HepG2 (cell line): Measurements from ENCODE around the gene PAX4. TPM values are rescaled to one million over a fixed set of nuclear protein-coding genes. Genes with fewer than 3 reads are reported as not detected.

ENCODE experiments used
- BCL6 ChIP-seq: IDR thresholded peaks from 2 replicates; pipeline ENCODE4 v1.6.1; 2016; ENCODE audit warnings: missing genetic modification reagents, missing compliant biosample characterization
- EP300 ChIP-seq, 3 experiments: sonication (generic) in 1 of 3; formaldehyde crosslinking in 1 of 3; IDR thresholded peaks; 2 replicates each; pipeline versions ENCODE4 v1.5.1 to v1.6.1; 2011 to 2020; ENCODE audit warnings: low read depth in 2 of 3, low read length in 2 of 3, borderline replicate concordance in 1 of 3, improper control_type of control experiment in 1 of 3, mild to moderate bottlenecking in 1 of 3, missing genetic modification reagents in 1 of 3, moderate library complexity in 1 of 3
- HDAC2 ChIP-seq: sonication (generic); formaldehyde crosslinking; IDR thresholded peaks from 2 replicates; pipeline ENCODE4 v1.4.0; 2020; ENCODE audit warnings: missing genetic modification reagents
- HOXD1 ChIP-seq: sonication (generic); formaldehyde crosslinking; IDR thresholded peaks from 2 replicates; pipeline ENCODE4 v1.5.0; 2020; ENCODE audit warnings: missing genetic modification reagents
- MED1 ChIP-seq: sonication (generic); formaldehyde crosslinking; IDR thresholded peaks from 2 replicates; pipeline ENCODE4 v1.4.0; 2020; ENCODE audit warnings: missing genetic modification reagents
- NR2F6 ChIP-seq, 2 experiments: IDR thresholded peaks; 2 replicates each; pipeline ENCODE4 v1.6.1; 2016; ENCODE audit warnings: antibody characterized with exemption in 1 of 2, mild to moderate bottlenecking in 1 of 2
- RAD21 ChIP-seq: fragments of 450-650 bp; formaldehyde crosslinking; IDR thresholded peaks from 2 replicates; pipeline ENCODE4 v1.5.0; 2020; ENCODE audit warnings: mild to moderate bottlenecking
- SALL1 ChIP-seq: sonication (generic); formaldehyde crosslinking; IDR thresholded peaks from 2 replicates; pipeline ENCODE4 v1.8.0; 2022; ENCODE audit warnings: mild to moderate bottlenecking, missing genetic modification reagents
- SP5 ChIP-seq: IDR thresholded peaks from 2 replicates; pipeline ENCODE4 v1.6.1; 2016; ENCODE audit warnings: low read depth, borderline replicate concordance
- TEAD3 ChIP-seq: optimal IDR thresholded peaks from 2 replicates; pipeline ENCODE3; 2016; ENCODE audit warnings: borderline replicate concordance
- ZBTB38 ChIP-seq: sonication (generic); formaldehyde crosslinking; IDR thresholded peaks from 2 replicates; pipeline ENCODE4 v1.5.1; 2020; ENCODE audit warnings: mild to moderate bottlenecking, missing genetic modification reagents
- ZMYM3 ChIP-seq: sonication (generic); formaldehyde crosslinking; IDR thresholded peaks from 2 replicates; pipeline ENCODE4 v1.5.1; 2020; ENCODE audit warnings: mild to moderate bottlenecking, missing genetic modification reagents
- ZNF329 ChIP-seq: sonication (generic); formaldehyde crosslinking; IDR thresholded peaks from 2 replicates; pipeline ENCODE4 v1.9.0; 2021; ENCODE audit warnings: low read depth, mild to moderate bottlenecking, missing genetic modification reagents
- ZNF577 ChIP-seq: sonication (generic); formaldehyde crosslinking; IDR thresholded peaks from 2 replicates; pipeline ENCODE4 v1.4.0; 2020; ENCODE audit warnings: mild to moderate bottlenecking, low read depth, missing genetic modification reagents, borderline replicate concordance
- ZNF652 ChIP-seq: IDR thresholded peaks from 2 replicates; pipeline ENCODE4 v1.6.1; 2016; ENCODE audit warnings: low read depth, borderline replicate concordance
- polyA plus RNA-seq, 8 experiments: library from polyadenylated mRNA; depleted of rRNA in 3 of 8; stranded (reverse) in 7 of 8; unstranded in 1 of 8; fragments of >200 nt; fragmentation: Illumina TruSeq in 4 of 8; extraction: Trizol in 4 of 8; gene quantifications; 2 replicates each; pipeline versions ENCODE4 v1.2.1 to v1.2.3, GENCODE V29; 2011 to 2016; ENCODE audit warnings: low read depth in 4 of 8, missing spikeins in 1 of 8, mixed read lengths in 1 of 8; ENCODE audit not compliant: insufficient read depth in 1 of 8
- total RNA-seq, 5 experiments: library from RNA; depleted of rRNA; stranded (reverse); fragments of >200 nt; fragmentation: Illumina TruSeq; extraction: Trizol; gene quantifications; 2 replicates each; pipeline ENCODE4 v1.2.3, GENCODE V29; 2016; ENCODE audit warnings: low read depth in 1 of 5
- TF ChIP-seq, protein P1 (sequence below): sonication (generic); formaldehyde crosslinking; conservative IDR thresholded peaks from 2 replicates; pipeline ENCODE4 v1.8.0; 2022; ENCODE audit warnings: mild to moderate bottlenecking, moderate library complexity, missing genetic modification reagents
- TF ChIP-seq, protein P2 (sequence below): sonication (generic); formaldehyde crosslinking; IDR thresholded peaks from 2 replicates; pipeline ENCODE4 v1.5.1; 2020; ENCODE audit warnings: mild to moderate bottlenecking, missing genetic modification reagents, moderate library complexity
- TF ChIP-seq, protein P3 (sequence below): sonication (generic); formaldehyde crosslinking; IDR thresholded peaks from 2 replicates; pipeline ENCODE4 v1.4.0; 2020; ENCODE audit warnings: missing genetic modification reagents
- TF ChIP-seq, protein P4 (sequence below): sonication (generic); formaldehyde crosslinking; IDR thresholded peaks from 2 replicates; pipeline ENCODE4 v1.4.0; 2020; ENCODE audit warnings: missing genetic modification reagents

PAX4 gene
- total and polyA plus RNA-seq, 2 of the 13 experiments (the other 11 are each of a cell fraction or from before 2014, with no cell fraction given): not detected

DNA sequence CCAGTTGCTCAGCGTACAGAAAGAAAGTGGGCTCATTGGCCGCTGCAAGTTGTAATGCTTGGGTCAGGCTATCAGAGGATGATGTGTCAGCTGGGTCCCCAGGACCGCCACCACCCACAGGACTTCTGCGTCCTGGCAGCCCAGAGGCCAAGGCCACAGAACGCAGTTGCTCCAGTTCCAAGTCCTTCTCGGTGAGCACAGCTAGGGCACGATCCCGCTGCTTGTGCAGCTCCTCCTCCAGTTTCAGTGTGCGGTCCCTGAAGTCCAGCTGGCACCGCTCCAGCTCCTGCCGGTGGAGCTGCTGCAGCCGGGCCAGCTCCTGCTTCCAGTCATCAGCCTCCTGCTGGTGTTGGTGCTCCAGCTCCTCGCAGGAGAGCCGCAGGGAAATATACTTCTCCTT, 35.6 kb downstream of the PAX4 start (continued):
- TF ChIP-seq, protein P1, sequence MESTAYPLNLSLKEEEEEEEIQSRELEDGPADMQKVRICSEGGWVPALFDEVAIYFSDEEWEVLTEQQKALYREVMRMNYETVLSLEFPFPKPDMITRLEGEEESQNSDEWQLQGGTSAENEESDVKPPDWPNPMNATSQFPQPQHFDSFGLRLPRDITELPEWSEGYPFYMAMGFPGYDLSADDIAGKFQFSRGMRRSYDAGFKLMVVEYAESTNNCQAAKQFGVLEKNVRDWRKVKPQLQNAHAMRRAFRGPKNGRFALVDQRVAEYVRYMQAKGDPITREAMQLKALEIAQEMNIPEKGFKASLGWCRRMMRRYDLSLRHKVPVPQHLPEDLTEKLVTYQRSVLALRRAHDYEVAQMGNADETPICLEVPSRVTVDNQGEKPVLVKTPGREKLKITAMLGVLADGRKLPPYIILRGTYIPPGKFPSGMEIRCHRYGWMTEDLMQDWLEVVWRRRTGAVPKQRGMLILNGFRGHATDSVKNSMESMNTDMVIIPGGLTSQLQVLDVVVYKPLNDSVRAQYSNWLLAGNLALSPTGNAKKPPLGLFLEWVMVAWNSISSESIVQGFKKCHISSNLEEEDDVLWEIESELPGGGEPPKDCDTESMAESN (CRISPR knock-in tag): peak; percentile 68; the same call in 1 of the 2 replicates
- TF ChIP-seq, protein P2, sequence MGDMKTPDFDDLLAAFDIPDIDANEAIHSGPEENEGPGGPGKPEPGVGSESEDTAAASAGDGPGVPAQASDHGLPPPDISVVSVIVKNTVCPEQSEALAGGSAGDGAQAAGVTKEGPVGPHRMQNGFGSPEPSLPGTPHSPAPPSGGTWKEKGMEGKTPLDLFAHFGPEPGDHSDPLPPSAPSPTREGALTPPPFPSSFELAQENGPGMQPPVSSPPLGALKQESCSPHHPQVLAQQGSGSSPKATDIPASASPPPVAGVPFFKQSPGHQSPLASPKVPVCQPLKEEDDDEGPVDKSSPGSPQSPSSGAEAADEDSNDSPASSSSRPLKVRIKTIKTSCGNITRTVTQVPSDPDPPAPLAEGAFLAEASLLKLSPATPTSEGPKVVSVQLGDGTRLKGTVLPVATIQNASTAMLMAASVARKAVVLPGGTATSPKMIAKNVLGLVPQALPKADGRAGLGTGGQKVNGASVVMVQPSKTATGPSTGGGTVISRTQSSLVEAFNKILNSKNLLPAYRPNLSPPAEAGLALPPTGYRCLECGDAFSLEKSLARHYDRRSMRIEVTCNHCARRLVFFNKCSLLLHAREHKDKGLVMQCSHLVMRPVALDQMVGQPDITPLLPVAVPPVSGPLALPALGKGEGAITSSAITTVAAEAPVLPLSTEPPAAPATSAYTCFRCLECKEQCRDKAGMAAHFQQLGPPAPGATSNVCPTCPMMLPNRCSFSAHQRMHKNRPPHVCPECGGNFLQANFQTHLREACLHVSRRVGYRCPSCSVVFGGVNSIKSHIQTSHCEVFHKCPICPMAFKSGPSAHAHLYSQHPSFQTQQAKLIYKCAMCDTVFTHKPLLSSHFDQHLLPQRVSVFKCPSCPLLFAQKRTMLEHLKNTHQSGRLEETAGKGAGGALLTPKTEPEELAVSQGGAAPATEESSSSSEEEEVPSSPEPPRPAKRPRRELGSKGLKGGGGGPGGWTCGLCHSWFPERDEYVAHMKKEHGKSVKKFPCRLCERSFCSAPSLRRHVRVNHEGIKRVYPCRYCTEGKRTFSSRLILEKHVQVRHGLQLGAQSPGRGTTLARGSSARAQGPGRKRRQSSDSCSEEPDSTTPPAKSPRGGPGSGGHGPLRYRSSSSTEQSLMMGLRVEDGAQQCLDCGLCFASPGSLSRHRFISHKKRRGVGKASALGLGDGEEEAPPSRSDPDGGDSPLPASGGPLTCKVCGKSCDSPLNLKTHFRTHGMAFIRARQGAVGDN (CRISPR knock-in tag): peak; percentile 84
- TF ChIP-seq SALL1 (CRISPR knock-in tag): peak; percentile 74
- no peak for TF ChIP-seq ZNF652
- peak; percentile 83 for TF ChIP-seq ZBTB38 (CRISPR knock-in tag)
- peak in 1 of 2 experiments; percentile 4; a peak in 1 of 4 replicates for TF ChIP-seq EP300 (IDR thresholded peaks at IDR 0.05; ENCODE audit: low read depth in 2 of 2, low read length in 2 of 2)
- no peak for TF ChIP-seq EP300 (CRISPR knock-in tag; IDR thresholded peaks at IDR 0.05; ENCODE audit: borderline replicate concordance)
- TF ChIP-seq, protein P3, sequence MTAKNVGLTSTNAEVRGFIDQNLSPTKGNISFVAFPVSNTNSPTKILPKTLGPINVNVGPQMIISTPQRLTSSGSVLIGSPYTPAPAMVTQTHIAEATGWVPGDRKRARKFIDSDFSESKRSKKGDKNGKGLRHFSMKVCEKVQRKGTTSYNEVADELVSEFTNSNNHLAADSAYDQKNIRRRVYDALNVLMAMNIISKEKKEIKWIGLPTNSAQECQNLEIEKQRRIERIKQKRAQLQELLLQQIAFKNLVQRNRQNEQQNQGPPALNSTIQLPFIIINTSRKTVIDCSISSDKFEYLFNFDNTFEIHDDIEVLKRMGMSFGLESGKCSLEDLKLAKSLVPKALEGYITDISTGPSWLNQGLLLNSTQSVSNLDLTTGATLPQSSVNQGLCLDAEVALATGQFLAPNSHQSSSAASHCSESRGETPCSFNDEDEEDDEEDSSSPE: 0 out of 2 replicates have a peak, but pooled peaks have one; percentile 31
- no peak for TF ChIP-seq ZNF577
- peak; percentile 75 for TF ChIP-seq MED1 (CRISPR knock-in tag)
- TF ChIP-seq, protein P4, sequence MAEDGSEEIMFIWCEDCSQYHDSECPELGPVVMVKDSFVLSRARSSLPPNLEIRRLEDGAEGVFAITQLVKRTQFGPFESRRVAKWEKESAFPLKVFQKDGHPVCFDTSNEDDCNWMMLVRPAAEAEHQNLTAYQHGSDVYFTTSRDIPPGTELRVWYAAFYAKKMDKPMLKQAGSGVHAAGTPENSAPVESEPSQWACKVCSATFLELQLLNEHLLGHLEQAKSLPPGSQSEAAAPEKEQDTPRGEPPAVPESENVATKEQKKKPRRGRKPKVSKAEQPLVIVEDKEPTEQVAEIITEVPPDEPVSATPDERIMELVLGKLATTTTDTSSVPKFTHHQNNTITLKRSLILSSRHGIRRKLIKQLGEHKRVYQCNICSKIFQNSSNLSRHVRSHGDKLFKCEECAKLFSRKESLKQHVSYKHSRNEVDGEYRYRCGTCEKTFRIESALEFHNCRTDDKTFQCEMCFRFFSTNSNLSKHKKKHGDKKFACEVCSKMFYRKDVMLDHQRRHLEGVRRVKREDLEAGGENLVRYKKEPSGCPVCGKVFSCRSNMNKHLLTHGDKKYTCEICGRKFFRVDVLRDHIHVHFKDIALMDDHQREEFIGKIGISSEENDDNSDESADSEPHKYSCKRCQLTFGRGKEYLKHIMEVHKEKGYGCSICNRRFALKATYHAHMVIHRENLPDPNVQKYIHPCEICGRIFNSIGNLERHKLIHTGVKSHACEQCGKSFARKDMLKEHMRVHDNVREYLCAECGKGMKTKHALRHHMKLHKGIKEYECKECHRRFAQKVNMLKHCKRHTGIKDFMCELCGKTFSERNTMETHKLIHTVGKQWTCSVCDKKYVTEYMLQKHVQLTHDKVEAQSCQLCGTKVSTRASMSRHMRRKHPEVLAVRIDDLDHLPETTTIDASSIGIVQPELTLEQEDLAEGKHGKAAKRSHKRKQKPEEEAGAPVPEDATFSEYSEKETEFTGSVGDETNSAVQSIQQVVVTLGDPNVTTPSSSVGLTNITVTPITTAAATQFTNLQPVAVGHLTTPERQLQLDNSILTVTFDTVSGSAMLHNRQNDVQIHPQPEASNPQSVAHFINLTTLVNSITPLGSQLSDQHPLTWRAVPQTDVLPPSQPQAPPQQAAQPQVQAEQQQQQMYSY (CRISPR knock-in tag): 0 out of 2 replicates have a peak, but pooled peaks have one; percentile 55
- TF ChIP-seq TEAD3 (CRISPR knock-in tag): peak; percentile 44
- TF ChIP-seq RAD21 (CRISPR knock-in tag): peak; percentile 28; the same call in 1 of the 2 replicates
- no peak for TF ChIP-seq NR2F6 (IDR thresholded peaks at IDR 0.05)
- peak; percentile 74 for TF ChIP-seq NR2F6 (CRISPR knock-in tag; IDR thresholded peaks at IDR 0.05)
- peak; percentile 74; the same call in 1 of the 2 replicates for TF ChIP-seq ZMYM3 (CRISPR knock-in tag)
- TF ChIP-seq SP5 (CRISPR knock-in tag): peak; percentile 26; the same call in 1 of the 2 replicates
- peak; percentile 53; the same call in 1 of the 2 replicates for TF ChIP-seq HDAC2
- 0 out of 2 replicates have a peak, but pooled peaks have one; percentile 19 for TF ChIP-seq BCL6 (CRISPR knock-in tag)
- no peak for TF ChIP-seq ZNF329 (CRISPR knock-in tag)
- TF ChIP-seq HOXD1 (CRISPR knock-in tag): 0 out of 2 replicates have a peak, but pooled peaks have one; percentile 24
